ENCODE measurements around the gene PTPRG. TPM values are rescaled to one million over a fixed set of nuclear protein-coding genes. Genes with fewer than 3 reads are reported as not detected.

Gene PTPRG
- total RNA-seq, 1 experiment from 2014 or later: 32.1 TPM

DNA sequence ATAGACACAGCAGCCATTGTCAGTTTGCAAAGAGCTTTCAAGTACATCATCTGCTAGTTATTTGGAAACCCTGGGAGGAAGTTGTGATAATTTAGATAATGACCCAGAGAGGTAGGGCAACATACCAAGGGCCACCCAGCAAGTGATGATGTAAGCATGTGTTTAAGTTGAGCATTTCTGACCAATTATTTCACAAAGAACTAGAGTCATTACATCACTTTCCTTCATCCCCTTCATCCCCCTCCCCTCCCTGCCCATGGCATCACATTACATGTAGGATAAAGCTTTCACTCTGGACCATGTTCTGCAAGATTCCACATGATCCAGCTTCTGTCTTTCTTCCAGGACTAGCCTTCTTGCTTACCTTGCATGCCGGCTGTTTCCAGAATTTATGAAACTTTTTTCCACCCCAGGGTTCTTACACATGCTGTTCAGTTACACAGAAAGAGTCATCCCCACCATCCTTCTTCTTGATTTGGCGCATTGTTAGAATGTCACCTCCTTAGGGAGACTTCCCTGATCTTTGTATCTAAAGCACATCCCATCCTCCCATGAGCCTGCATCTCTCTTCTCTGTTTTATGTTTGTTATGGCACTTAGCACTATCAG is 71.3 kb downstream of the PTPRG start:
- ChIA-PET CTCF (no interaction called here), RAD21 (ENCODE audit: low non-redundant PET in 1 of 2, low total read pairs in 2 of 2, uncharacterized antibody in 2 of 2, unreplicated experiment in 2 of 2) (no interaction called here), POLR2A (no interaction called here)
- no peak overlapping the region for H3K4me3 ChIP-seq (replicated peaks in 1 of 2; ENCODE audit: low read depth in 1 of 2, low read length in 2 of 2)
- intact Hi-C loops (cut with micrococcal nuclease): no loop called here
- no peaks in the 10 kb centered on the region; the same call in 1 of the 2 replicates for H3K79me2 ChIP-seq (ENCODE audit: insufficient read depth, low read length)
- H3K4me2 ChIP-seq (ENCODE audit: low read length): no peak overlapping the region
- peaks cover 4% of the 10 kb centered on the region; the same call in 1 of the 2 replicates for H4K20me1 ChIP-seq (ENCODE audit: insufficient read depth)
- H3K9me3 ChIP-seq (ENCODE audit: control insufficient read depth in 1 of 2, insufficient read depth in 1 of 2, low read depth in 1 of 2, low read length in 2 of 2): no peaks in the 10 kb centered on the region
- H3K4me1 ChIP-seq (ENCODE audit: control insufficient read depth in 1 of 2, insufficient read depth in 2 of 2, low read length in 2 of 2): peaks cover 2 to 13% of the 10 kb centered on the region in 2 experiments
- no peaks in the 10 kb centered on the region for H3K27me3 ChIP-seq (ENCODE audit: insufficient read depth, low read length)
- H3K36me3 ChIP-seq (ENCODE audit: control insufficient read depth in 1 of 2, insufficient read depth in 2 of 2, low read length in 2 of 2): no peaks in the 10 kb centered on the region
- H3K9me2 ChIP-seq (ENCODE audit: insufficient read depth): no peaks in the 10 kb centered on the region
- DNase-seq (ENCODE audit: low read depth, low spot score): no peak
- H3K27ac ChIP-seq (ENCODE audit: low read depth, low read length): no peak overlapping the region
- TF ChIP-seq EZH2 (IDR thresholded peaks at IDR 0.05): no peak
- TF ChIP-seq, protein P1, sequence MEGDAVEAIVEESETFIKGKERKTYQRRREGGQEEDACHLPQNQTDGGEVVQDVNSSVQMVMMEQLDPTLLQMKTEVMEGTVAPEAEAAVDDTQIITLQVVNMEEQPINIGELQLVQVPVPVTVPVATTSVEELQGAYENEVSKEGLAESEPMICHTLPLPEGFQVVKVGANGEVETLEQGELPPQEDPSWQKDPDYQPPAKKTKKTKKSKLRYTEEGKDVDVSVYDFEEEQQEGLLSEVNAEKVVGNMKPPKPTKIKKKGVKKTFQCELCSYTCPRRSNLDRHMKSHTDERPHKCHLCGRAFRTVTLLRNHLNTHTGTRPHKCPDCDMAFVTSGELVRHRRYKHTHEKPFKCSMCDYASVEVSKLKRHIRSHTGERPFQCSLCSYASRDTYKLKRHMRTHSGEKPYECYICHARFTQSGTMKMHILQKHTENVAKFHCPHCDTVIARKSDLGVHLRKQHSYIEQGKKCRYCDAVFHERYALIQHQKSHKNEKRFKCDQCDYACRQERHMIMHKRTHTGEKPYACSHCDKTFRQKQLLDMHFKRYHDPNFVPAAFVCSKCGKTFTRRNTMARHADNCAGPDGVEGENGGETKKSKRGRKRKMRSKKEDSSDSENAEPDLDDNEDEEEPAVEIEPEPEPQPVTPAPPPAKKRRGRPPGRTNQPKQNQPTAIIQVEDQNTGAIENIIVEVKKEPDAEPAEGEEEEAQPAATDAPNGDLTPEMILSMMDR (IDR thresholded peaks at IDR 0.05 in 2 of 3, conservative IDR thresholded peaks at IDR 0.05 in 1 of 3; ENCODE audit: borderline replicate concordance in 1 of 3, insufficient read depth in 1 of 3, low read depth in 2 of 3, low read length in 2 of 3): no peak
- TF ChIP-seq SRF (IDR thresholded peaks at IDR 0.05; ENCODE audit: low read depth): no peak
- TF ChIP-seq, protein P2, sequence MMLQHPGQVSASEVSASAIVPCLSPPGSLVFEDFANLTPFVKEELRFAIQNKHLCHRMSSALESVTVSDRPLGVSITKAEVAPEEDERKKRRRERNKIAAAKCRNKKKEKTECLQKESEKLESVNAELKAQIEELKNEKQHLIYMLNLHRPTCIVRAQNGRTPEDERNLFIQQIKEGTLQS (IDR thresholded peaks at IDR 0.05): no peak
- no peak for TF ChIP-seq ZNF274 (IDR thresholded peaks at IDR 0.05; ENCODE audit: low read depth, low read length)
- no peak overlapping the region for H2AFZ ChIP-seq (ENCODE audit: low read depth, low read length, poor library complexity, severe bottlenecking)
- BruUV-seq (replicated peaks): no TSS peak
- no peak overlapping the region for H3K9ac ChIP-seq (ENCODE audit: low read length)
- ATAC-seq: no peak

DNA sequence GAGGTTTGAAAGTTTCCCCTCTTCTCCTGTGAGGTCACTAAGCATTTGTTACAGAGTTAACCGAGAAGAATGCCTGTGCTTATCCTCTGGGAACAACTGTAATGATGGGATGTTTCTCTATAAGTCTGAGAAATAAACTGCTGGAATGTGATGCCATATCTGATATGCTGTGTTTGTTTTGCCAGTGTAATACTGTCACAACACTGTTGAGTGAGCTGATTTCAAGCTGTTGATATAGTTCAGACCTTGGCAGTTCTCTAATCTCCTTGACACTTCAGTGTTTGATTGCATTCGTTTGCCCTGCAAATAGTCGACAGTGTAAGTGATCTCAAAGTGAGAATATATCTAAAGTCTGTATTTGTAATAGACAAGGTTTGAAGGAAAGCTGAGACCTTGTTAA is 73.3 kb downstream of the PTPRG start:
- ChIA-PET CTCF (no interaction called here), POLR2A (no interaction called here), RAD21 (ENCODE audit: low non-redundant PET in 1 of 2, low total read pairs in 2 of 2, uncharacterized antibody in 2 of 2, unreplicated experiment in 2 of 2) (no interaction called here)
- H4K20me1 ChIP-seq (ENCODE audit: insufficient read depth): peaks cover 4% of the 10 kb centered on the region; the same call in 1 of the 2 replicates
- DNase-seq (ENCODE audit: low read depth, low spot score): no peak
- no peak overlapping the region for H2AFZ ChIP-seq (ENCODE audit: low read depth, low read length, poor library complexity, severe bottlenecking)
- no peaks in the 10 kb centered on the region for H3K27me3 ChIP-seq (ENCODE audit: insufficient read depth, low read length)
- no TSS peak for BruUV-seq (replicated peaks)
- no peak overlapping the region for H3K27ac ChIP-seq (ENCODE audit: low read depth, low read length)
- H3K4me3 ChIP-seq (replicated peaks in 1 of 2; ENCODE audit: low read depth in 1 of 2, low read length in 2 of 2): no peak overlapping the region
- TF ChIP-seq, protein P1 (IDR thresholded peaks at IDR 0.05 in 2 of 3, conservative IDR thresholded peaks at IDR 0.05 in 1 of 3; ENCODE audit: borderline replicate concordance in 1 of 3, insufficient read depth in 1 of 3, low read depth in 2 of 3, low read length in 2 of 3): no peak
- TF ChIP-seq ELF1 (IDR thresholded peaks at IDR 0.05; ENCODE audit: borderline replicate concordance, low read depth) (no peak), EGR1 (IDR thresholded peaks at IDR 0.05; ENCODE audit: low read depth) (no peak)
- H3K4me2 ChIP-seq (ENCODE audit: low read length): no peak overlapping the region
- no peak overlapping the region for H3K9ac ChIP-seq (ENCODE audit: low read length)
- H3K36me3 ChIP-seq (ENCODE audit: control insufficient read depth in 1 of 2, insufficient read depth in 2 of 2, low read length in 2 of 2): no peaks in the 10 kb centered on the region
- ATAC-seq: no peak
- intact Hi-C loops (cut with micrococcal nuclease): no loop called here
- H3K79me2 ChIP-seq (ENCODE audit: insufficient read depth, low read length): peaks cover 6% of the 10 kb centered on the region; the same call in 1 of the 2 replicates
- H3K9me2 ChIP-seq (ENCODE audit: insufficient read depth): no peaks in the 10 kb centered on the region
- peaks cover 0 to 11% of the 10 kb centered on the region in 2 experiments; a peak in 2 of 4 replicates for H3K4me1 ChIP-seq (ENCODE audit: control insufficient read depth in 1 of 2, insufficient read depth in 2 of 2, low read length in 2 of 2)
- H3K9me3 ChIP-seq (ENCODE audit: control insufficient read depth in 1 of 2, insufficient read depth in 1 of 2, low read depth in 1 of 2, low read length in 2 of 2): no peaks in the 10 kb centered on the region
